Stomach (tissue), 4 donors: ENCODE measurements around the gene EPS8L1.
"Not testable (repeated sequence)": the region's sequence is repeated elsewhere in the genome, so short reads cannot be mapped to it uniquely, and the experiment has no call there.

Experiments used
- CTCF ChIP-seq, 7 experiments: fragments of 450-650 bp in 4 of 7; fragments of 200-600 bp in 3 of 7; sonication (generic) in 3 of 7; IDR thresholded peaks; one replicate each; pipeline ENCODE4 v1.5.1; 2016 to 2019; ENCODE audit warnings: antibody characterized with exemption in 7 of 7, control low read depth in 2 of 7, mild to moderate bottlenecking in 1 of 7
- EP300 ChIP-seq: sonication (generic); formaldehyde crosslinking; IDR thresholded peaks from one replicate; pipeline ENCODE4 v1.6.1; 2017; ENCODE audit warnings: antibody characterized with exemption
- POLR2A ChIP-seq, 4 donors: fragments of 450-650 bp; IDR thresholded peaks; one replicate each; pipeline ENCODE4 v1.6.1; 2016; ENCODE audit warnings: antibody characterized with exemption in 4 of 4, control low read depth in 2 of 4, mild to moderate bottlenecking in 1 of 4, moderate library complexity in 1 of 4

- TF ChIP-seq CTCF (IDR thresholded peaks at IDR 0.05); POLR2A (IDR thresholded peaks at IDR 0.05); EP300: not testable (repeated sequence)
Observed at GRCh38 chr19:55040654-55041053, 35.0 kb upstream of the EPS8L1 start.
